ACHN (cell line): ENCODE measurements around the gene SCO2.
A peak's percentile ranks its signal among the peaks of the same experiment; 100 is the strongest.
"Not testable (repeated sequence)": the region's sequence is repeated elsewhere in the genome, so short reads cannot be mapped to it uniquely, and the experiment has no call there.

Experiments used
- DNase-seq: peaks from one replicate; pipeline ENCODE4 v3.0.0-alpha.2; 2015
- in situ Hi-C: cut with HindIII; loops from 2 replicates; pipeline ENCODE4 v1.10.0; 2017; ENCODE audit warnings: low sequenced_read_pairs, low pct_ligation_motif_present, low pct_unique_long_range_greater_than_20kb

Gene SCO2

DNA sequence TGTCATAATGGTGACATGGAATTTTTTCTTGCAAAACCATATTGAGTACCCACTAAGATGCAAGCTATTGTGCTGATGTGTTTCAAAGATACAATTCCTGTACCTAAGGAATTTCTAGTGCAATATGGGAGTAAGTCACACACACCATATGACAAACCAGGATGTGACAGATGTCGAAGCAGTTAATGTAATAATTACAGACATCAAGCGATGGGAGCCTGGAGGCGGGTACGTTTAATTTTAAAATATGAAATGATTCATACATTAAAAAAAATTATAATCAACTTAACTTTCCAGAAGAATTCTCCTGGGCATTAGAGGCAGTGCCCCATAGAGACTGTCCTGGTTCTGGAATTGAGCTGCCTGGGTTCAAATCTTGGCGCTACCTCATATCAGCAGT lies 31.3 kb upstream of the SCO2 start:
- in situ Hi-C loops = no loop called here

DNA sequence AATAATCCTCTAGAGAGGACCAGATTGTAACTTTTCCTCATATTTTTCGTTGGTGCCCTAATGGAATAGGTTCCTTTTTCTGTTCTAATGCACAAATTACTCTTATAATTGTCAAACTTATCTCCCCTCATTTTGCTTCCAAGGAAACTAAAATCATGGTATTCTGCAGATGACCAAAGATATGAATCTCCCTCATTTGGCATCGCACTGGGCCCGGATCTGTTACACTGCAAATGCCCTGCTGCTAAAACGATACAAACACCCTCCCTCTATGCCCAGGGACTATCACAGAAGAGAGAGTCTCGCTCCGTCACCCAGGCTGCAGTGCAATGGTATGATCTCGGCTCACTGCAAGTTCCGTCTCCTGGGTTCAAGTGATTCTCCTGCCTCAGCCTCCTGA lies 27.9 kb upstream of the SCO2 start:
- DNase-seq = no peak
- in situ Hi-C loops = no loop called here

More for the DNA sequence above, 31.3 kb upstream of the SCO2 start:
- DNase-seq = no peak

DNA sequence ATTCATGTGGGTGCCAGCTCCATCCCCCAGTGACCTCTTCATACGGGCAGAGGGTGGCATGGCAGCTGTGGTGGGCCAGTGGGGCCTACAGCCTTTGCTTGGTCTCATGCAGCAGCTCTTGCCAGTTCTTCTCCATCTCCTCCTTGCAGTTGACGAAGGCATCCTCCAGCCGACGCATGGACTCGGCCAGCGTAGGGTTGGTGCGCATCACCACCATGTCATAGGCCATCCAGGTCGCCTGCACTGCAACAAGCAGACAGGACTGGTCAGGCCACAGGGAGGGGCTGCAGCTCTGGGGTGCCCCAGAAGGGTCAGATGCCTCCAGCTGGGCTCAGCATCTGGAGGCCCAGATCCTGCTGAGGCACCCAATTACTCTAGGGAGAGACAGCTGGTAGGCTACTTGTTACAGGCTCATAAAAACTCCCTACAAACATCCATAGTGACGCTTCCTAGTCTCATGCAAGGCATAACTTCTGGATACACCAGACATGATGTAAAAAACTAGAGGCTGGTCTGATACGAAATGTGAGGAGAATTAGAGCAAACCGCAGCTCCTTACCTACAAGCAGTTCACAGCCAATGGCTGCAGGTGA lies 25.9 kb upstream of the SCO2 start:
- in situ Hi-C loops = no loop called here

DNA sequence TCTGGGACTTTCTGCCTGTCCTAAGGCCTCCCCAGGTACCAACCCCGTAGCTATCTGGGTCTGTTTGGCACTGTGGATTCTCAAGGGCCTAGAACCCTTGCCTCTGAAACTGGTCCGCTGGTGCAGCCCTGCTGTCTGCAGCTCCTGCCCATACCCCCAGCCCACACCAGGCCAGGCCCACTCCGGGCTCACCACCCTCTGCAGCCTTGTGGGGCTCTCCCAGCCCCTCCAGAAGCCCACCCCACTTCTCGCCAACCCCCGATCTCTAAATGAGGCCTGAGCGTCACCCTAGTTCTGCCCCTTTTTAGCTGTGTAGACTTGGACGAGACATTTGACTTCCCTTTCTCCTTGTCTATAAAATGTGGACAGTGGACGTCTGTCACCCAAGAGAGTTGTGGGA lies 25.0 kb upstream of the SCO2 start:
- DNase-seq = no peak
- in situ Hi-C loops = no loop called here

More for the DNA sequence above, 25.9 kb upstream of the SCO2 start:
- no peak for DNase-seq

DNA sequence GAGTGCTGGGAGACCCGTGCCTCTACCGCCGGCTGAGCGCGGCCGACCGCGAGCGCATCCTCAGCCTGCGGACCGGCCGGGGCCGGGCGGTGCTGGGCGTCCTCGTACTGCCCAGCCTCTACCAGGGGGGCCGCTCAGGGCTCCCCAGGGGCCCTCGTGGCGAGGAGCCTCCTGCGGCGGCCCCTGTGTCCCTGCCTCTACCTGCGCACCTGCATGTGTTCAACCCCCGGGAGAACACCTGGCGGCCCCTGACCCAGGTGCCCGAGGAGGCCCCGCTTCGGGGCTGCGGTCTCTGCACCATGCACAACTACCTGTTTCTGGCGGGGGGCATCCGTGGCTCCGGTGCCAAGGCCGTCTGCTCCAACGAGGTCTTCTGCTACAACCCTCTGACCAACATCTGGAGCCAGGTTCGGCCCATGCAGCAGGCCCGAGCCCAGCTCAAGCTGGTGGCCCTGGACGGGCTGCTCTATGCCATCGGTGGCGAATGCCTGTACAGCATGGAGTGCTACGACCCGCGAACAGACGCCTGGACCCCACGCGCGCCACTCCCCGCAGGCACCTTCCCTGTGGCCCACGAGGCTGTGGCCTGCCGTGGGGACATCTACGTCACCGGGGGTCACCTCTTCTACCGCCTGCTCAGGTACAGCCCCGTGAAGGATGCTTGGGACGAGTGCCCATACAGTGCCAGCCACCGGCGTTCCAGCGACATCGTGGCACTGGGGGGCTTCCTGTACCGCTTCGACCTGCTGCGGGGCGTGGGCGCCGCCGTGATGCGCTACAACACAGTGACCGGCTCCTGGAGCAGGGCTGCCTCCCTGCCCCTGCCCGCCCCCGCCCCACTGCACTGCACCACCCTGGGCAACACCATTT lies 23.8 kb upstream of the SCO2 start:
- in situ Hi-C loops = no loop called here
- DNase-seq = no peak

DNA sequence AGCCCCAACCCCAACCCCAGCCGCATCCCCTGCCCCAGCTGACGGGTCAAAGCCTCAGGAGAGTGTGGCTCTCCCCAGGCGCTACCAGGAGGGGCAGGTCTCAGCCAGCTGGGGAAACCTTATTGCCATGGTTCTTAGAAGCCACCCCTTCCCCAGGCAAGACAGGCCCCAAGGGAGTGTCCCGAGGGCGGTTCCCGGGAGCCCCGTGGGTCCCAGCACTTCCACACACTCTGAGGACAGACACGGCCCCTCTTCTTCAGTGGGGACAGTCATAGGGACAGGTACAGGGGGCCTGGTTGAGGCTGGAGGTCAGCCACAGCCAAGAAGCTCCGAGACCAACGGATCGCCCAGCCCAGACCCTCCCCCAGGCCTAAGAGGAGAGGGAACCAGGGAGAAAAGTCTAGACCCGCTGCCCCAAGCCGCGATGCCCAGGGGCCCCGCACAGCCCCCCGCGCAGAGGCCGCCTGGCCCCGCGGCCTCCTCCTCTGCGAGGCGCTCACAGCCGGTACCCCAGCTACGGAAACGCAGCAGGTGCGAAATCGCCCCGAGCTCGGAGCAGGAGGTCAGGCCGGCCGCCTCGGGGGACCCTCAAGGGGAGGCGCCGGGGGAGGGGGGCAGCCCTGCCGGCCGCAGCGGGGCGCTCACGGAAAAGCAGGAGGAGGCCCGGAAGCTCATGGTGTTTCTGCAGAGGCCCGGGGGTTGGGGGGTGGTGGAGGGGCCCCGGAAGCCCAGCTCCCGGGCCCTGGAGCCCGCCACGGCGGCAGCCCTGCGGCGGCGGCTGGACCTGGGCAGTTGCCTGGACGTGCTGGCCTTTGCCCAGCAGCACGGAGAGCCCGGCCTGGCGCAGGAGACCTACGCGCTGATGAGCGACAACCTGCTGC lies 22.9 kb upstream of the SCO2 start:
- in situ Hi-C loops = no loop called here

DNA sequence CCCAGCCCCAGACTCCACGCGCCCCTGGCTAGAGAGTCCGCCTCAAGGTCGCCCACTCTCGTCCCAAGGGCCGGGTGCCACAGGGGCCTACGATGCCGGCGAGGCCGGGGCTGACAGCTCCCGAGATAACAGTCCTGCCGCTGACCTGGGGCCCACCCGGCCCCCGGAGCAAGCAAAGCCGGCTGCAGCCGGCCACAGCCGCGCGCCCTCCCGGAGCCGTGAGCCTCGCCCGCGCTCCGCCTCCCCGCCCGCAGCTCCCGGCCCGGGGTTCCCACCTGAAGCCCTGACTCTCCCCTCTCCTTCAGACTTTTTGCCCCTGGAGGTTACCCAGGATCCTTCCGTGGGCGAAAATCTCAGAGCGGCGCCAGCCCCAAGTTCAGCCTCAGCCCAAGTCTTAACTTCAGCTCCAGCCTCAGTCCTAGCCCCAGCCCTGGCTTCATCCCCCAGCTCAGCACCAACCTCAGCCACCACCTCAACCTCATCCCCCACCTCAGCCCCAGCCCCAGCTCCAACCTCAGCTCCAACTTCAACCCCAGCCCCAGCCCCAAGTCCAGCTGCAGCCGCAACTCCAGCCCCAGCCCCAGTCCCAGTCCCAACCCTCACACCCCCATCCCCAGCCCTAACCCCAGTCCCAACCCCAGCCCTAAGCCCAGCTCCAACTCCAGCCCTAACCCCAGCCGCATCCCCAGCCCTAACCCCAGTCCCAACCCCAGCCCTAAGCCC lies 22.0 kb upstream of the SCO2 start:
- in situ Hi-C loops = no loop called here
- no peak for DNase-seq

More for the DNA sequence above, 22.9 kb upstream of the SCO2 start:
- DNase-seq = no peak

DNA sequence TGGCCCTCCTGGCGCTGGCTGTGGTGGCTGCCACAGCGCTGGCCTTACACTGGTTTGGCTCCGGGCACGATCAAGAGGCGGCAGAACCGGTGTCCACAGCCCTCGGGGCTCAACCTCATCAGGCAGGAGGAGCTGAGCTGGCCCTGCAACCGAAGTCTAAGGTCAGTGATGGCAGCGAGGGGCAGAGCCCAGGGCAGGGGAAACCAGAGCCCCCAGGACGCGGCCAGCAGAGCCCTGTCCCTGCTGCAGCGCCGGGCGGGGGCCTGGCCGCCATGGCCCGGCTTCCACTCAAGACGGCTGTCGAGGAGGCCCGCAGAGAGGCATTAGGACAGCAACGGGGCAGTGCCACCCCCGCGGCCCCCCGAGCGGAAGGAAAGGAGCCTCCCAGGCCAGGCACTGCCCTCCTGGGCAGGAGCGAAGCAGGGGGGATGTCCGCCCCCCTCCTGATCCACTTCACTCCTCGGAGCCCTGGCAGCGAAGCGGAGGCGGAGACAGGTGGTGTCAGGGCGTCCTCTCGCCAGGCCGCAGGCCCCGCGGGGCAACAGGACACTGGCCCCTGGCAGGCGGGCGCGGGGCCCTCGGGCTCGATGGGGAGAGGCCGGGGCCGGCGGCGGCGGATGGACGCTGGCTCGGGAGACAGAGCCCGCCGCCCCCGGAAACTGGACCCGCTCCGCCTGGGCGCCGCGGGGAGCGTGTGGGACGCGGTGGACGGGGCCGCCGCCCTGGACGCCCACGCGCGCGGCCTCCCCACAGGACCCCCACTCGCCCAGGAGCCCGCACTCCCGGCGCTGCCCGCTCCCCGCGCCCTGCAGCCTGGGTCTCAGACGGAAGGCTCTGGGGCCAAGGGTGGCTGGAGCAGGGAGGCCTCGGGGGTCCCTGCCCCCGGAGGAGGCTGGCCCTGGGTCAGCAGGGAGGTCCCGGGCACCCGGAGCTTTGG lies 21.2 kb upstream of the SCO2 start:
- in situ Hi-C loops = no loop called here
- DNase-seq = no peak

DNA sequence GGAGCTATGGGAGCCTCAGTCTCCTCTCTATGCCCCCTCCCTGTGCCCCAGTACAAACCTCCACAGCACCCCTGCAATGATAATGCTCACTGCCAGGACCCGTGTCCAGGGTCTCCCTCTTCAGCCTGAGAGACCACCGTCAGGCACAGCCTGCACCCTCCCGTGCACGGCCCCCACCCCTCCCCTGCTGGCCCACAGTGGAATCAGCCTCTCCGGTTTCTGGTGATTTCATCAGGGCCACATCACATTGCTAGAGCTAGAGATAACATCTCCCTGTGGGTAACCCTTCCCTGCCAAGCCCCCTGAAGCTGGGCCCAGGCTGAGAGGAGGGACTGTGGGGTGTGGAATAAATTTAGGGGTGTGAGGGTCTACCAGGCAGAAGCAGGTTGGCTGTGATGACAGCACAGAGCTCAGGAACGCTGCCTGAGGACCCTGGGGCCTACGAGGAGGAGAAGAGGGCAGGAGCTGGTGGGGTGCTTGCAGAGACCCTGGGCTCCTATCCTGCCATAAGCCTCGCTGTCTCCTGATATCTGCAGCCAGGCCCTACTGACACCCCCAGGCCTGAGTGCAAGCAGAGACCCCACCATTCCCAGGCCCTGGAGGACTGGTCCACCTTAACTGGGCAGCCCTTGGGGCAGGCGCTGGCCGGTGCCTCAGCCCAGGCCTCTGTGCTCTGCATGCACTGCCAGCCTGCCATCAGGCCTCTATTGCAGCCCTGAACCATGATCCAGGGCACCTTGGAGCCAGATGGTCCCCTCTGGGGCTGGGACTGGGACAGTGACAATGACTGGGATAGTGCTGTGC lies 20.3 kb upstream of the SCO2 start, which contains the start of gene KLHDC7B:
Gene KLHDC7B, plus strand, starts transcription at position 378 of the 804 bp plus-strand sequence. Its CDS starts 345 bp downstream, at position 723.
- DNase-seq = no peak
- in situ Hi-C loops = no loop called here

DNA sequence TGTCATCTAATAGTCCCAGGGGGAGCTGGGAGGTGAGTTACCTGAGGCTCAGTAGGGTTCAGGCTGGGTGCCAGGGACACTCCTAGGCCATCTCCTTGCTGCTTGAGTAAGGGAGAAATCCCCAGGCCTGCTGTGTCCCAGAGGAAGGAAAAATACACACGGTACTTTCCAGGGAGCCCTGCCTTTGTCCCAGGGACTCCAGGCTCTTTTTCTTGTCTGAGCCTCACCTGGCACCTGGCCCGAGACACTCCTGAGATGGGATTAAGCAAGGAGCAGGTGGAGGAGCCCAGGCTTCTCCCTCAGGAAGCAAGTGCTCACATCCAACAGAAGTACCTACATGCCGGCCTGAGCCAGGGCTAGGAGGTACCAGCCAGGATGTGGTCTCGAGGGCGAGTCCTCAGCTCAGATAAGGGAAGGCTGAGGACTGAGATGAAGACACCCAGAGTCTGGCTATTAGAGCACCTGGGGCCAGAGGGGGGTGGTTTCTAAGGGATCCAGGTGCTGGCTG lies 19.4 kb upstream of the SCO2 start:
- in situ Hi-C loops = no loop called here
- no peak for DNase-seq

DNA sequence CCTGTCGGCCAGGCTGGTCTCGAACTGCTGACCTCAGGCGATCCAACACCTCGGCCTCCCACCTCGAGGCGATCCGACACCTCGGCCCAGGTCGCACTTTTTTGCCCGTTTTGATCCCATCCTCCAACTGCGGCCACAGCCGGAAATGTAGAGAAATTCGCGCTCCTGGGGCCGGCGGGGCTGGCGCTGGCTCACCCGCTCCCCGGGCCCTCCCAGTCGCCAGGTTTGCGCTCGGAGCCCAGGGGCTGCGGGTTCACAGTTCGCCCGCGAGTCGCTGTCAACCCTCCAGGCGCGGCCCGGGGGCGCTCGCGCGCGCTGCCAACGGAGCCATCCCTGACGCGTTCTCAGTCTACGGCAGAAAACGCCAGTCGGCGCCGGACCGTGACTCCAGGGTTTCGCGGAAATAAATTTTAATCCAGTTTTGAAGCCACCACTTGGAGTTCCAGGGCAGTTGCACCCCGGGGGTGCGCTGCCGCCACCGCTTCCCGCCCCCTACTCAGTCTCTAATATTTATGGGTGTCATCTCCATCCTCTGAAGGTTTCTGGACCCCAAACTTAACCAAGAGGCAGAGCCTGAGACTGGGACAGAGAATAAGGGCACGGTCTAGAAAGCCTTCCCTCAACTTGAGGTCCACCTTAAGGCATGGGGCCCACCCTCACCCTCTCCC lies 18.8 kb upstream of the SCO2 start:
- peak; percentile 81 for DNase-seq
- in situ Hi-C loops = no loop called here

DNA sequence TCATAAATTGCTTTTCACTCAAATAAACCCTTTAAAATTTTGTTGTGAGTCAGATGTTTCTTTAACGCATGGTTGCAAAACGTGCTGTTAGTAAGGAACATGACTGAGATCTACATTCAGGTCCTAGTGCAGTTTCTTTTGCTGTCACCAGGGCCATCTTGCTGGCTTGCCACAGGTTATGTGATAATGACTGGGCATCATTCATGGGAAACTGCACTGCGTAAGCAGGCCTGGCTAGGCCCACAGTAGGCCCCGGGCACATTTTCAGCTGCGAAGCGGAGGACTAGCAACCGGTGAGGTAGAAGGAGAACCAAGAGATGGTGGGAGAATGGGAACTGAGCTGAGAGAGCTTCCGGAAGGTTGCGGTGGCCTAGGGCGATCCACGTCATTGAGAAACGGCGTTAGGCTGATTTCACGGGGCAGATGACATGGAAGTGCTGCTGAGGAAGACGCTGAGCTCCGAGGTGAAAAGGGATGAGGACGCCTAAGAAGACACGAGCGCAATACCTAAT lies 17.1 kb upstream of the SCO2 start:
- DNase-seq = no peak
- in situ Hi-C loops = no loop called here

DNA sequence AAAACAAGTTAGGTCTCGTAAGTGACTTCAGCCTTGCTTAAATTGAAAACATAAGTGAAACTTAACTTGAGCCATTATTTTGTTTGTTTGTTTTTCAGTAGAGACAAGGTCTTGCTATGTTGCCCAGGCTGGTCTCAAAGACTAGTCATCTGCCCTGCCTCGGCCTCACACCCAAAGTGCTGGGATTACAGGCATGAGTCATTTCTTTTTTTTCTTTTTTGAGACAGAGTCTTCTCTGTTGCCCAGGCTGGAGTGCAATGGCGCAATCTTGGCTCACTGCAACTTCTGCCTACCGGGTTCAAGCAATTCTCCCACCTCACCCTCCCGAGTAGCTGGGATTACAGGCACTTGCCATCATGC lies 16.2 kb upstream of the SCO2 start:
- in situ Hi-C loops = not testable (repeated sequence)
- DNase-seq = peak; percentile 20

DNA sequence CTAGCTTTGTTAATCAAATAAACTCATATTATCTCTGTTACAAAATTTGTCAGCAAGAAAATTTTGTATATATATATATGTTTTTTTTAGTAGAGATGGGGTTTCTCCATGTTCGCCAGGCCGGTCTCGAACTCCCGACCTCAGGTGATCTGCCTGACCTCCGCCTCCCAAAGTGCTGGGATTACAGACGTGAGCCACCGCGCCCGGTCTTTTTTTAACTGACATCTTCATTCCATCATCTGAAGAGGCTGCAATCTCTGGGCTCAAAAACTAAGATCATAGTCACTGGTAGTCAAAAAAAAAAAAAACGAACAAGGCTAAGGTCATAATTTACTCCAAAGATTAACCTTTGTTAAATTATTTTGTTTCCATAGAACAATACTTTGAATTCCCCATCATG lies 15.0 kb upstream of the SCO2 start:
- in situ Hi-C loops = no loop called here
- DNase-seq = no peak

DNA sequence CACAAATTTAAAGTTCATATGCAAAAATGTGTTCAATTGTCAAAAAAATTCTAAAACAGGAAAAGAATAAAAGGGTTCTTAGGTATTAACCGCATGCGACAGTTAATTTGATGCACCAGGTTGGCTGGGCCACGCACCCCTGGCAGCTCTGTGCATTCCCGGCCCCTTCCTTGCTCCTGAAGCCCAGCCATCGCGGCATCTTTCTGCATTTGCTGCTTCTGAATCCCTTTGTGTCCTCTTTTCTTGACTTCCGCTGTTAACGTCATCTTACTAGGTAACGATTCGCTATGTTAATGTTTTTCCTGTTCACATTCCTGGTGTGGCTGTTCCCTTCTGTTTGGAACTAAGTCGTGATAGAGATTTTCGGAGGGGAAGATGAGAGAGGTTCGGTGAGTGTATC lies 12.4 kb upstream of the SCO2 start:
- in situ Hi-C loops = no loop called here
- no peak for DNase-seq

DNA sequence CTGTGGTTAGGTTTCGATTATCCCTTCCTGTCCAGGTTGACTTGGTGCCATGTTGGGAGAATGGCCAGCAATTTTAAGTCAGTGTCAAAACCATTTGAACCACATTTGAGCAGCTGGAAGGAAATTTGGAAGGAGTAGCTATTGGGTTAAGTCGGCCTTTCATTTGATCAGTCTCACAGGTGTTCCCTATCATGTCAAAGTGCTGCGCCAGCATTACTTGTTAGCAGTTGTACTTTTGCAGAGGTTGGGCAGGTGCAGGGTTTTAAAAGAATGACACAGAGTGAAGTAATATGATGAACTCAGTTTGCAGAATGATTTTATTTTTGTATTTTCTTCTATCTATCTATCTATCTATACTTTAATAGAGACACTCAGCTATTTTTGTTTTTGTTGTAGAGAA lies 10.8 kb upstream of the SCO2 start:
- in situ Hi-C loops = no loop called here

More for the DNA sequence above, 10.8 kb upstream of the SCO2 start:
- DNase-seq = no peak
